Glomerular visceral epithelial cell (primary cell): Measurements from ENCODE around the gene FAT2.
"Not testable (repeated sequence)": the region's sequence is repeated elsewhere in the genome, so short reads cannot be mapped to it uniquely, and the experiment has no call there.

ENCODE experiments used
- DNase-seq: peaks from one replicate; pipeline ENCODE4 v3.0.0-alpha.2; 2016; ENCODE audit errors: extremely low spot score

Gene FAT2

DNA sequence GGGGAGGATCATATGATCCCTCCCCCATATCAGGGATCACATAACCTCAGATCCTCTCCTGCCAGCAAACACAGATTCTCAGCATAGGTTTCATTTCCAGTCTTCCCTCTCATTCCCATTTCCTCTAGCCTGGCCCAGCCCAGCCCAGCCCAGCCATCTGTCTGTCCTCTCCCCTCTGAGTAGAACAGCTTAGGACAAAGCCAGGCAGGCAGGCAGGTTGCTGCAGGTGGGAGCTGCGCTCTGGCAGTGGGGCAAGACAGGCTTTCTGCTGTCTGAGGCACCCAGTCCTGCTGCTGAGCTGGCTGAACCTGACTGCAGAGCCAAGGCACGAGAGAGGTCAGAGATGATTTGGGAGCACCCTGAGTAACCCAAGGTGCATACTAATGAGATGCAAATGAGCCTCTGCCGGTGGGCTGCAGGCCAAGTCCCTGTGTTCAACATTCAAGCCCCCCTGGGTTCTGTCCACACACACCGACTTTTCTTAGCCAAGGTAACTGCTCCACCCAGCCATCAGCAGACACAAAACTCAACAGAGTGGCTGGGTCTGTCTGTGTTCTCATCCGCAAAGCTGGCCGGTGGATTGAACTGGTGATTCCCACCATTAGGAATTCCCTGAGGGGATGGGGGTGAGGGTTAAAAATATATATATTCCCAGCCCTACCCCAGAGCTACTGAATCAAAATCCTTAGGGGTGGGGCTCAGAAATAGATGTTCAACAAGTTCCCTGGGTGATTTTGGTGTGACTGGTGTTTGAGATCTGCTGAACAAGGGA, 9.1 kb downstream of the FAT2 start:
- no peak for DNase-seq

DNA sequence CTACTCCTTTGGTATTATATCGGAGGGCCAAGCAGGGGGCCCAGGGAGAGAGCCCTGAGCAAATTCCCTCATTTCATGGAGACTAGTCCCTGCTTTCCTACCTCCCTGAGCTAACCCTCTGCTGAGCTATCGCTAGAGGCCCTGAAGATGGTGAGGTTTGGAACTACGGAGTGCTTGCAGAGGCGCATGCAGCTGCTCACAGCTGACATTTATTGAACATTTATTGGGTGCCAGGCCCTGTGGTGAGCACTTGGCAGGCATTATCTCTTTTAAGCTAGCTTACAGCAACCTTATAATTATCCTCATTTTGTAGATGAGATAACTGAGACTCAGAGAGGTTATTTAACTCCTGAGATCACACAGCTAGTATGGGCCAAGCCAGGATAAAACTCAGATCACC, 9.8 kb downstream of the FAT2 start:
- no peak for DNase-seq

DNA sequence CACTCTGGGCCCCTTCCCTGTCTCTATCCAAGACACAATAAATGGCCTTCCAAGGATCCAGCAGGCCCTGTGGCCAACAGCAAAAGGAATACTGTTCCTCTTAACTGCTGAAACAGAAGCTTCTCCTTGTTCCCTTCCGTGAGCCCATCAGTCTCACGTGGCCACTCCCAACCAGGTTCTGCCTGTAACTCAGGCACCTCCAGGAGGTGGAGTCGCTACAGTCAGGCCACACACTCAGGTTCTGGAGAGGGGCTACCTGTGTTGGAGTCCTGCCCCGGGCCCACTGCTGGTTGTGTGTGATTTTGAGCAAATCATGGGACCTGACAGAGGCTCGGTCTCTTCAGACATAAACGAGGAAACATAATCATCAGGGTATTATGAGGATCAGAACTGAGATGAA, 10.3 kb downstream of the FAT2 start:
- no peak for DNase-seq

DNA sequence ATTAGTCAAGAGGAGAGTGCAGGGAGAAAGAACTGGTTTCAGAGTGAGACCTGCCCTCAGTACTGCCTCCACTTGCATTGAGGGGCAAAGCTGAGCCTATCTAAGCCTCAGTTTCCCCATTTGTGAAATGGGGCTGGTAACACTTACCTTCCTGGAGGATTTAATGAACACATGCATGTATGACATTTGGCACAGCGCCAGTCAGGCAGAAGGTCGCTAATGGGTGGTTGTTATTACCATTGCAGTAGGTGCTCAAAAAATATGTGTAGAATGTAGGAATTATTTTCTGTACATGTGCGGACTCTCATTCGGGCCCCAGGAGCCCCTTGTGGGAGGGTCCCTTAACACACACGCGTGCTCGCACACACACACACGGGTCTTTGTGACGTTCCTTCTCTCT, 10.9 kb downstream of the FAT2 start:
- DNase-seq: no peak

DNA sequence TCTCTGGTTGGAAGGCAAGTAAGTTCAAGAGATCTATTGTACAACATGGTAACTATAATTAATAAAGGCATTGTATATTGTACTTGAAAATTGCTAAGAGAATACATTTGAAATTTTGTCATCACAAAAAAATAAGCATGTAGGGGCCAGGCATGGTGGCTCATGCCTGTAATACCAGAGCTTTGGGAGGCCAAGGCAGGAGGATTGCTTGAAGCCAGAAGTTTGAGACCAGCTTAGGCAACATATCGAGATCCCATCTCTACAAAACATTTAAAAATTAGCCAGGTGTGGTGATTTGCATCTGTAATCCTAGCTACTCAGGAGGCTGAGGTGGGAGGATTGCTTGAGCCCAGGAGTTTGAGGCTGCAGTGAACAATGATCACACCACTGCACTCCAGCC, 12.0 kb downstream of the FAT2 start:
- not testable (repeated sequence) for DNase-seq

DNA sequence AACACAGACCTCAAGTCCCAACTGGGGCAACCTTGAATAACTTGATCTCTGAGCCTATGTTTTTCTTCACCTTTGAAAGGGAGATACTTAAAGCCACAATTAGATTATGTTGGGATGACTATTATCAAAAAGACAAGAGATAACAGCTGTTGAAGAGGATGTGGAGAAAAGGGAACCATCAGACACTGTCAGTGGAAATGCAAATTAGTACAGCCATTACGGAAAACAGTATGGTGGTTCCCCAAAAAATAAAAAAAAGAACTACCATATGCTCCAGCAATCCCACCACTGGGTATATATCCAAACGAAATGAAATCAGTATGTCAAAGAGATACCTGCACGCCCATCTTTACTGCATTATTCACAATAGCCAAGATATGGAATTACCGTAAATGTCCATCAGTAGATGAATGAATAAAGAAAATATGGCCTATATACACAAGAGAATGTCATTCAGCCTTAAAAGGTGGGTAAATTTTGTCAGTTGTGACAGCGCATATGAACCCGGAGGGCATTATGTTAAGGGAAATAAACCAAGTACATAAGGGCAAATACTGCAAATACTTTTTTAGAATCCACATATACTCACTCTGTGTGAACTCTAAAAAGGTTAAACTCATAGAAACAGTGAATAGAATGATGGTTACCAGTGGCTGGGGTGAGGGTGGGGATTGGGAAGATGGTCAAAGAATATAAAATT, 12.7 kb downstream of the FAT2 start:
- no peak for DNase-seq

DNA sequence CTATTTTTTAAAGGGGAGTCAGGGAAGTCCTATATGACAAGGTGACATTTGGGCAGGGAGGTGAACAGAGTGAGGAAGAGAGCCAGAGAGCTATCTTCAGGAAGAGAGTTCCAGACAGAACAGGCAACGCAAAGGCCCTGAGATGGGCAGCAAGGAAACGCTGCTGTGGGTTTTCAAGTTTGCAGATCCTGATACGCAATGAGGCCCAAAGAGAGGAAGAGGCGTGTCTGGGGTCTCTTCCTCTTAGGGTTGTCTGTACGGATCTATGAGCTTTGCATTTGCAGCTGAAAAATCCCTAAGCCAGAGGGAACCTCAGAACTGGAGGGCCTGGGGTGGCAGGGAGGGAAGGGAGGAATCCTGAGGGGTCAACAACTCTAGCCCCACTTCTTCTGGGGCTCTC, 13.6 kb downstream of the FAT2 start:
- no peak for DNase-seq

DNA sequence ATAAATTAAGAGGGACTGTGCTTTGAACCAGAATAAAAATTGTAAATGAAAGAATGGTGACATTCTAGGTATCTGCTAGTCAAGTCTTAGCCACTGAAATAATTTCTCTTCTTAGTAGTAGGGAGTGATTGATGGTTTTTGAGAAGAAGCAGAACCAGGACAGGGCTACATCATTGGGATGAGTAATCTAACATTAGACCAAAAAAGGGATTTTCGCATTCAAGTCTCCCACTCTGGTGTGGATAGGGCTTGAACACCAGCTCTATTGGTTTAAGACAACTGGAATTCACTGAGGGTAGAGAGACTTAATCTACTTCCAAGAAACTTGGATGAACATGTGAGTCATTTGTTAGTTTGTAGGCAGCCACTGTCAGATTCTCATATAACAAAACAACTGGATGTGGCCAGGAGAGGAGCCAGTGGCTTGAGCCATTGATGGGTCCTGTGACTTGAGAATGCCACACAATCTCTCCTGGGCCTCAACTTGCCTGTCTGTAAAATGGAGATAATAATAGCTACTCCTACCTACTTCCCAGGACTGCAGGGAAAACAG, 16.6 kb downstream of the FAT2 start:
- DNase-seq: no peak

DNA sequence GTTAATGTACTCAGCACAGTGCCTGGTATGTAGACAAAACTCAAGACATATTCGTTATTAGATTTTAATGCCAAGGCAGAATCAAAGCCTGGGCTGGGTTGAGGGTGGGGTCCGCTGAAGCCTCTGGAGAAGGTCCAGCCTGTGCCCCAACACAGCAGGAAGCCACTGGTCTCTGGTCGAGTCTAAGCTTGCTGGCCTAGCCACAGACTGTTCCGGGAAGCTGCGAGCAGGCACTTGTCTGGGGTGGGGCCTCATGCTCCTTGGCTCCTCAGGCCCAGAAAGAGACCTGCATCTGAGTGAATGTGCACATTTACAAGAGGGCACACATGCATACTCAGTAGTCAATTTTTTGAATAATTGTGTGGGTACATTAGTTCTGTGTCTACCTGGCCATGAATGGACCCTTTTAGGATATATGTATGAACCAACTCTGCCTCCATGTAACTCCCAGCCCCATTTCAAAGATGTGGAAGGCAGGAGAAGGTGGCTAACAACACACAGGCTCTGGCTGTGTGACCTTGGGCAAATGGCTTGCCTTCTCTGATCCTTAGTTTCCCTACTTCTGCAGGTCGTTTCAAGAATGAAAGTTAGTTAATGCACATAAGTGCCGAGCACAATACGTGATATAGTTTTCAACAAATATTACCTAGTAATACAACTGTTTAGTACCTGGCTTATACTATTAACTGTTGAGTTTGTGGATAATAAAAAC, 18.3 kb downstream of the FAT2 start:
- no peak for DNase-seq

DNA sequence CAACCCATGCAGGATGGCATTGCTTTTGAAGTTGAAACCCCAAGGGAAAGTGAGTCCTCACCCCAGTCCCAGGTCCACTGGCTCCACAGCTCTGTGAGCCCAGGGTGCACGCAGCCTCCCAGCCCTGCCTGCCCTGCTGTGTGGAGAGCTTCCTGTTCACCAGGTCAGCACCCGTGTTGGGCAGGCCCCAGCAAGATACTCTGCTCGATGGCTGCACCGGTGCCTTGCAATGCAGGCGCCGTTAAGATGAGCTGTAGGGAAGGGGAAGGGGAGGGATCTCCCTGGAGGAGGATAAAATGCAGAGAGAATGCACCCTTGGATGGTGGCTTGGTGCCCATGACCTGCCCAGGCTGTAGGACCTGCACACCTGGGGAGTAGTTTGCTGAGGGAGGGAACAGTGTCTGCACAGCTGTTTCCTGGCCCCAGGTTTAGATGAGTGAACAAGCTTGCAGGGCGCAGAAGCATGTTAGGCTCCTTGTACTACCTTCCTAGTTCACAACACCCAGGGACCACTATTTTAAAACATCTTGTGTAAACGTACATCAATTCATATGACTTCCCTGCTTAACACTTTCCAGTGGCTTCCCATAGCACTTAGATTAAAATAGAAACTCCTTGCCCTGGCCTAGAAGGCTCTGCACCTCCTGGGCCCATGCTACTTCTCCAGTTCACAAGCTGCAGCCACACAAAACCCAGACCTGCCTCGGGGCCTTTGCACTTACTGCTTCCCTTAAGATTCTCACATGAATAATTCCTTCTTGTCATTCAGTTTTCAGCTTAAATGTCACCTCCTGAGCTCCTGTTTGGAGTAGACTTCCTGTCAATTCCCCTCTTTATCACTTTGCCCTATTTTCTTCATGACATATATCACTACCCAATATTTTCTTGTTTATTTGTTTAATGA, 19.6 kb downstream of the FAT2 start:
- no peak for DNase-seq

DNA sequence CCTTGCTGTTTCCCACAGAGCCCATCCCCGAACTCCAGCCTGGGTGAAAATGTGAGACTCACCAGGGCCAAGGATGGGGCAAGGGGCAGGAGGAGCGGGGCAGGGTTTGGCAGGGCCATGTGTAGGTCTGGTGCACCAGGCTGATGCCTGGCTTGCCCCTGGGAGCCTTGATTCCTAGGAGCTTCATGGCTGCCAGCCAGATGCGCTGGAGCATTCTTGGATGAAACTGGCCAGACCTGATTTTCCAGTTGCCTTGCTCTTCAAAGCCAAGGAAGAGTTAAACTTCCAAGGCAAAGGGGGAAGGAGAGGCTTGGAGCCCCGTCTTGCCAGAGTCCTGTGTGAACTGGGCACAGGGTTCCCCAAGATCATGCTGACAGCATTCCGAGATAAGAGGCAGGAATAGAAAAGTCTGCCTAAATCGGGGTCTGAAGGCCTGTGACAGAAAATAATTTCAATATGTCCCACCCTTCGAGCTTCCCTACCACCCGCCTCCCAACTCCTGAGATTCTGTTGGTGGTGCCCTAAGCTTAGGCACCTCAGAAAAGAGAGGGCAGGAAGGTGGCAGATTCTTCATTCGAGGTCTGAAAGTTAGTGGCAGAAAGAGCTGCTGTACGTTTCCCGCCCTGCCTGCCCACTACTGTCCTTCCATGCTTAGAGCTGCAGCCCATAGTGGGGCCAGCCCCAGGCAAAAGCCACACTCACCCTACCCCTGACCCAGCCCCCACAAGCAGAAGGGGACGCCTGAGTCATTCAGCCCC, 20.4 kb downstream of the FAT2 start:
- no peak for DNase-seq

DNA sequence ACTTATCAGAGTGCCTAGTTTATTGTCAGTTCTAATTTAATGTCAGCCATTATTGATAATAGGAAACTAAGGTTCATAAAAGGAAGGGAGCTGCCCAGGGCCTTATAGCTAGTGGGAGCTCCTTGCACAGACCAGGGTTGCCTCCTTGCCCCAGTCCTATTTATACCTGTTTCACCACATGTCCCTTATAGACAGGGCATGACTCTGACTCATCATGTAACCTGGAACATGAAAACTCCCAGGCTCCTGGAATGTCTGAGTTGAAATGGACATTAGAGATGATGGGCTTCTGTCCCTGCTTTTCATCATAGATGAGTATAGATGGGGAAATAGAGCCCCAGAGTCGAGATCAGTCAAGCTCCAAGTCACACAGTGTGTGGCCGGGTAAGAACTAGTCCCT, 21.1 kb downstream of the FAT2 start:
- peak; percentile 22 for DNase-seq

DNA sequence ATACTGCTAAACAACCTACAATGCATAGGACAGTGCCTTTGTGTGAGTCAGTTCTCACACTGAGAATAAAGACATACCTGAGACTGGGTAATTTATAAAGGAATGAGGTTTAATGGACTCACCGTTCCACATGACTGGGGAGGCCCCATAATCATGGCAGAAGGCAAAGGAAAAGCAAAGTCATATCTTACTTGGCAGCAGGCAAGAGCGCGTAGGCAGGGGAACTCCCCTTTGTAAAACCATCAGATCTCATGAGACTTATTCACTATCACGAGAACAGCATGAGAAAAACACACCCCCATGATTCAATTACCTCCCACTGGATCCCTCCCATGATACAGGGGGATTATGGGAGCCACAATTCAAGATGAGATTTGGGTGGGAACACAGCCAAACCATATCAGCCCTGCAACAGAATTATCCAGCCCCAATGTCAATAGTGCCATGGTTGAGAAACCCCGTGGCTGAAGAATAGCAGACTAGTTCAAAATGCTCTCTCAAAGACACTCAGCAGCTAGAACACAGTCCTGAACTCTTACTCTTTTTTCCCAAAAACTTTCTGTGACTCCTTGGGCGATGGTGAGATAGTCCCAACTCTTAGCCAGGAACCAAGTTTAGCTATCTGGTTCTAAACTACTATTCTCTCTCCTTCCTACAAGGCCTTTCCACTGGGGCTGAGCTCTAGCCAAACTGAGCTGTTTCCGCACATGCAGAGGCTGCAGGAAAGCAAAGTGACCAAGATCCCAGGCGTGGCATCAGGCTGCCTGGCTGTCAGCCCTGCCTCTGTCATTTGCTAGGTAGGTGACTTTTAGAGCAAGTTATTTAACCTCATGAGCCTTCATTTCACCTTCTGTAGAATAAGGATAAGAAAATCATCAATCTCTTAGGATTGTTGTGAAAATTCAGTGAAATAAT, 21.7 kb downstream of the FAT2 start:
- DNase-seq: peak; percentile 85

DNA sequence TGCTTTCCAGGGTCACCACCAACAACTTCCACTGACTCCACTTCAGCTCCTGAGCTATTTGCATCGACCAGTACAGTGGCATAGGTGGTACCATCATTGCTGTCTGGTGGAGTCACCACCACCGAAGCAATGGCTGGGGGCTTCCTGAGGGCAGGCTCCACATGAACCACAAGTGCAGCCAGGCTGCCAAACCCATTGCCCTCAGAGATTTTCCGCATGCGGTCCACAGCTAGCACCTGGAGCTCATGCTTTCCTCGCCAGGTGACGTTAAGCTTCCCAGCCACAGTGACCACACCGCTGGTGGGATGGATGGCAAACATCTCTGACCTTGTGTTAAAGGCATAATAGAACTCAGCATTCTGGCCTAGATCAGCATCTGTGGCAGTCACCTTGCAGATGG, 23.1 kb downstream of the FAT2 start:
- DNase-seq: no peak

DNA sequence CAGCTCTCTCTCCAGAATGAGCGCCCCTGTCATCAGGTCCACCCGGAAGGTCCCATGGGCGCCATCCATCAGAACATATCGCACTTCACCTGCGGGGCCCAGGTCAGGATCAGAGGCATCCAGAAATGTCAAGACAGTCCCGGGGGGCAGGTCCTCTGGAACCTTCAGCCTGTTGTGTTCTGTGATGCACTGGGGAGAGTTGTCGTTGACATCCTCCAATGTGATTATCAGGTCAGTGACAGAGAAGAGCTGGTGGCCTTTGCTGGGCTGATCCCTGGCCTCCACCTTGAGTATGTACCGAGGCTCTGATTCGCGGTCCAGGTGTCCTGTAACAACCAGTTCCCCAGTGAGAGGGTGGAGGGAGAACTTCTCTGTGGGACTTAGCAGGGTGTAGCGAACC, 25.2 kb downstream of the FAT2 start:
- DNase-seq: no peak

DNA sequence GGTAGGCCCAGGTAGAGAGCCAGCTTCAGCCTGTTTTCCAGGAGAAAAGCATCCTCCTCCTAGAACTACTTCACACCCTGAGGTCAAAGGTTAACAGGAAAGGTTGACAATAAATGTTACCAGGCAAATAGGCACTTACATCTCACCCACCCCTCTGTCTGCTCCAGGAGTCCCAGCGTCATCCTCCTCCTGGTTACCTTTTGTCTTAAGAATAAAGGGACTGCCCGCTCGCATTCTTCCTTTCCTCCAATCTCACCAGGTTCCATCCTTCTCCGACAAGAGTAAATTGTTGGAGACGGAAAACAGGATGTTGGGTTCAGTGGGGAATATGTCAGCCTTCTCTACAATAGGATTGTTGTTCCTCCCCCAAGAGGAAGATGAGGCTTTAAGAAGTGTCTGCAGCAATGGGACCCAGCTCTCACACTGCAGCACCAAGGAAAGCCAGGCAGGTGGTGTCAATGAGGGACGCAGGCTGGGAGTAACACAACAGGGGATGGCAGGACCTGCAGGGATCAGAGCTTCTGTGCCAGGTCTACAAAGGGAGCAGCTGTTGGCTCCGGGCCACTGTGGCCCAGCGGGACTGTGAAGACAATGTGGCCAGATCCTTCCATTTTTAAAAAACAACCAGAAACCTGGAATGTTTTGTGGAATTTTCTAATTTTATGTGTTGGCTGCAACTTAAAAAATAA, 29.0 kb downstream of the FAT2 start:
- no peak for DNase-seq

DNA sequence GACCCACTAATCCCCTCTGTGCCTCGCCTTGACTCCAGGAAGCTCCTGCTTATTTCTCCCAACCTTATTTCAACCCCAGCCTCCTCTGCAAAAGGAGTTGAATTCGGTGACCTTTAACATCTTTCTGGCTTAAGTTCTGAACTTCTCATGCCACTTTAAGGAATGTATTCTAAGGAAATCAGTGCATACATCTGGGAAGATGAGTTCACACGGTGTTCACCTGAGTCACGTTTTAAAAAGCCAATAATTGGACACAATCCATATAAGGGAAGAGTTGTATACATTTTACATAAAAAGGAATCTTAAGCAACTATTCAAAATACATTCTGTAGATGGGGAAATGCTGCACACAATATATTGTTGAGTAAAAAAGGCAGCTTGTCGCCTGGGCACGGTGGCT, 33.2 kb downstream of the FAT2 start:
- no peak for DNase-seq

DNA sequence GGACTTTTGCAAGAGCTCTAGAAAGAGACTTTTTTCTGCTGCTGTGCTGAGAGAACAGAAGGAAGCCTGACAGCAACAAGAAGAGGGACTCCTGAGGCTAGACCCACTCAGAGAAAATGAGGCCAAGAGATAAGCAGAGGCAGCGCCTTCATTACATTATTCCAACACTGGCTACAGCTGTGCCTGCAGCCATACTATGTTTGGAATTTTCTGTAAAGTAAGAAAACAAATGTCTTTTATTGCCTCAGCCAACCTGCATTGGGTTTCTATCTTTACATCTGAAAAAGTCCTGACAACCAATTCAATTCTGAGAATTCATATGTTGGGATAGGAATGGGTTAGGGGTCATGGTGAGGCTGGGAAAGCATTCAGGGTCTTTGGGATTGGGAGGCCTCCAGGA, 33.7 kb downstream of the FAT2 start:
- DNase-seq: no peak

DNA sequence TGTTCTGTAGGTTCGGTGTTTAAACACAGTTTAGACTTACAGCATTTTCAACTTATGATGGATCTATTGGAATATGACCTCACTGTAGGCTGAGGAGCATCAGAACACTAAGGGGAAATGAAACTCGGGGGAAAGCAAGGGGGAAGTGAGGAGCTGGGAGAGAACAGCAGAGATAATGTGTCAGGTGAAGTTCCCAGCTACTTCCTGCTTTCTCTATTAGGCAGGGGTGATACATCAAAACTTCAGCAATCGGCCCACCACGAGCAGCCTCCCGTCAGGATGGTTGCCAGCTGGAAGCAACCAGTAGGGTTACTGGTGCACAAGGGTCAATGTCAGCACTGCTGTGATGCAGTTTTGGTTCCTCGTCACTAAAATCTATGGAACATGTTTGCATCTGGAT, 34.3 kb downstream of the FAT2 start:
- DNase-seq: no peak
